ENCODE results near the gene NSUN7.

DNA sequence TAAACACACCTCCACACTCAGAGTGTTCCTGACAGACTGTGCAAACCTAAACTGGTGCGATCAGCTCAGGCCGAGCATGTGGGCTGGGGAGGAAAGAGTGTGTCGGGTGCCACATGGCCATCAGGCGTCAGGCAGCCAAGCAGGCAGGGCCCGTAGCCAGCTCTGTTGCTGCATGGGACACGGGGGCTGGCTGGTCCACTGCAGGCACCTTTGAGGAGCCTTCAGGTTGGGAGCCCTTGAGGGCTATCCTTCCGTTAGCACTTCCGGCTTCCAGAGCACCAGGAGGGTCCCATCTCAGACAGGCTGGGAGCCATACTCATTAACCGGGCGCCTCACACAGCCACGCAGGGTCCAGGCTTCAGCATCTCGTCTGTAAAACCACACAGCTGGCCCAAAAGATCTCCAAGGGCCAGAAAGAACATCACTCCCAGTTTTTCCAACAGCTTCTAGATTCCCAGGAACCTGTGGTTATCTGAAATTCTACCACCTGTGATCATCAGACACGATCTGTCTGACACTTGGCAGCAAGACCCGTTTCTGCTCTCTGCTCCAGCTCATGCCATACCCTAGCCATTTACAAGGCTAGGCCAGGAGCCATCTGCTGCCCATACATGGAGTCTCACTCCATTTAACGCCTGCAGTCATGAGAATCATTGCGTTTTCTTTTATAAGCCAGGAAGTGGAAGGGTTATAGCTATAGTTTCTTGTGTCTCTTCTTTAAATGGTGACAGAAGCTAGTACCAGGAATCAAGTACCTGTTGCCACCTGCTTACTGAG, 87.5 kb downstream of the NSUN7 start:
- TF ChIP-seq, protein P1, sequence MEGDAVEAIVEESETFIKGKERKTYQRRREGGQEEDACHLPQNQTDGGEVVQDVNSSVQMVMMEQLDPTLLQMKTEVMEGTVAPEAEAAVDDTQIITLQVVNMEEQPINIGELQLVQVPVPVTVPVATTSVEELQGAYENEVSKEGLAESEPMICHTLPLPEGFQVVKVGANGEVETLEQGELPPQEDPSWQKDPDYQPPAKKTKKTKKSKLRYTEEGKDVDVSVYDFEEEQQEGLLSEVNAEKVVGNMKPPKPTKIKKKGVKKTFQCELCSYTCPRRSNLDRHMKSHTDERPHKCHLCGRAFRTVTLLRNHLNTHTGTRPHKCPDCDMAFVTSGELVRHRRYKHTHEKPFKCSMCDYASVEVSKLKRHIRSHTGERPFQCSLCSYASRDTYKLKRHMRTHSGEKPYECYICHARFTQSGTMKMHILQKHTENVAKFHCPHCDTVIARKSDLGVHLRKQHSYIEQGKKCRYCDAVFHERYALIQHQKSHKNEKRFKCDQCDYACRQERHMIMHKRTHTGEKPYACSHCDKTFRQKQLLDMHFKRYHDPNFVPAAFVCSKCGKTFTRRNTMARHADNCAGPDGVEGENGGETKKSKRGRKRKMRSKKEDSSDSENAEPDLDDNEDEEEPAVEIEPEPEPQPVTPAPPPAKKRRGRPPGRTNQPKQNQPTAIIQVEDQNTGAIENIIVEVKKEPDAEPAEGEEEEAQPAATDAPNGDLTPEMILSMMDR (IDR thresholded peaks at IDR 0.05), result no peak
- no peak for TF ChIP-seq POLR2A (IDR thresholded peaks at IDR 0.05)

Data from uterus (tissue), 2 donors.